ENCODE data around the gene MEGF11.

Gene MEGF11

GRCh38 chr15:66253418-66254088 is at the start of gene MEGF11:
TSS of gene MEGF11 (minus strand) at chr15:66253750. CDS start at chr15:66128403, 125,347 bp downstream.
- H3K4me3 ChIP-seq (ENCODE audit: low read depth in 1 of 2, low read length in 2 of 2): peak within 1 kb of the TSS; percentile 72 to 75
- H3K4me1 ChIP-seq (ENCODE audit: control insufficient read depth in 1 of 2, insufficient read depth in 2 of 2, low read length in 2 of 2): peaks cover 8 to 15% of the 10 kb centered on the region in 2 donors
- no peaks in the 10 kb centered on the region for H3K9me3 ChIP-seq (ENCODE audit: control insufficient read depth in 1 of 2, low read length in 2 of 2)
- H3K9ac ChIP-seq (ENCODE audit: low read depth in 1 of 2, low read length in 2 of 2): no peak within 1 kb of the TSS
- no peaks in the 10 kb centered on the region for H3K36me3 ChIP-seq (ENCODE audit: control insufficient read depth in 1 of 2, insufficient read depth in 2 of 2, low read length in 2 of 2)
- H3K27me3 ChIP-seq (ENCODE audit: control insufficient read depth in 1 of 2, insufficient read depth in 2 of 2, low read length in 2 of 2): peaks cover 58 to 64% of the 10 kb centered on the region in 2 donors
- H3K27ac ChIP-seq (ENCODE audit: low read depth, low read length): no peak within 1 kb of the TSS

- H3K27me3 ChIP-seq (ENCODE audit: control insufficient read depth in 1 of 2, insufficient read depth in 2 of 2, low read length in 2 of 2): no peaks in the 10 kb centered on the region
- no peaks in the 10 kb centered on the region for H3K4me1 ChIP-seq (ENCODE audit: control insufficient read depth in 1 of 2, insufficient read depth in 2 of 2, low read length in 2 of 2)
- peaks cover 2 to 21% of the 10 kb centered on the region in 2 donors for H3K36me3 ChIP-seq (ENCODE audit: control insufficient read depth in 1 of 2, insufficient read depth in 2 of 2, low read length in 2 of 2)
These were observed 49.1 kb upstream of the MEGF11 start for GRCh38 chr15:66302489-66303278.

GRCh38 chr15:66298803-66299251 is 45.3 kb upstream of the MEGF11 start:
- peaks cover 12% of the 10 kb centered on the region in 2 donors for H3K4me1 ChIP-seq (ENCODE audit: control insufficient read depth in 1 of 2, insufficient read depth in 2 of 2, low read length in 2 of 2)
- no peak overlapping the region for H3K9ac ChIP-seq (ENCODE audit: low read depth in 1 of 2, low read length in 2 of 2)
- no peaks in the 10 kb centered on the region for H3K27me3 ChIP-seq (ENCODE audit: control insufficient read depth in 1 of 2, insufficient read depth in 2 of 2, low read length in 2 of 2)
- peaks cover 0 to 14% of the 10 kb centered on the region in 2 donors for H3K36me3 ChIP-seq (ENCODE audit: control insufficient read depth in 1 of 2, insufficient read depth in 2 of 2, low read length in 2 of 2)
- H3K27ac ChIP-seq (ENCODE audit: low read depth, low read length): no peak overlapping the region
- no peaks in the 10 kb centered on the region for H3K9me3 ChIP-seq (ENCODE audit: control insufficient read depth in 1 of 2, low read length in 2 of 2)
- no peak overlapping the region for H3K4me3 ChIP-seq (ENCODE audit: low read depth in 1 of 2, low read length in 2 of 2)

More at GRCh38 chr15:66302489-66303278, 49.1 kb upstream of the MEGF11 start:
- no peak overlapping the region for H3K27ac ChIP-seq (ENCODE audit: low read depth, low read length)
- H3K9me3 ChIP-seq (ENCODE audit: control insufficient read depth in 1 of 2, low read length in 2 of 2): no peaks in the 10 kb centered on the region
- H3K4me3 ChIP-seq (ENCODE audit: low read depth in 1 of 2, low read length in 2 of 2): no peak overlapping the region
- H3K9ac ChIP-seq (ENCODE audit: low read depth in 1 of 2, low read length in 2 of 2): no peak overlapping the region

GRCh38 chr15:66296186-66296585 is 42.6 kb upstream of the MEGF11 start:
- Histone ChIP-seq H3K36me3 (ENCODE audit: control insufficient read depth in 1 of 2, insufficient read depth in 2 of 2, low read length in 2 of 2) (peaks cover 0 to 9% of the 10 kb centered on the region in 2 donors), H3K4me3 (ENCODE audit: low read depth in 1 of 2, low read length in 2 of 2) (no peak overlapping the region), H3K27ac (ENCODE audit: low read depth, low read length) (no peak overlapping the region), H3K27me3 (ENCODE audit: control insufficient read depth in 1 of 2, insufficient read depth in 2 of 2, low read length in 2 of 2) (no peaks in the 10 kb centered on the region), H3K9ac (ENCODE audit: low read depth in 1 of 2, low read length in 2 of 2) (no peak overlapping the region), H3K4me1 (ENCODE audit: control insufficient read depth in 1 of 2, insufficient read depth in 2 of 2, low read length in 2 of 2) (peaks cover 25 to 26% of the 10 kb centered on the region in 2 donors), H3K9me3 (ENCODE audit: control insufficient read depth in 1 of 2, low read length in 2 of 2) (no peaks in the 10 kb centered on the region)

GRCh38 chr15:66294932-66295235 is 41.3 kb upstream of the MEGF11 start:
- peaks cover 0 to 5% of the 10 kb centered on the region in 2 donors for H3K36me3 ChIP-seq (ENCODE audit: control insufficient read depth in 1 of 2, insufficient read depth in 2 of 2, low read length in 2 of 2)
- H3K9me3 ChIP-seq (ENCODE audit: control insufficient read depth in 1 of 2, low read length in 2 of 2): no peaks in the 10 kb centered on the region
- peaks cover 25 to 26% of the 10 kb centered on the region in 2 donors for H3K4me1 ChIP-seq (ENCODE audit: control insufficient read depth in 1 of 2, insufficient read depth in 2 of 2, low read length in 2 of 2)
- H3K4me3 ChIP-seq (ENCODE audit: low read depth in 1 of 2, low read length in 2 of 2): peak overlapping the region; percentile 69 to 81
- H3K27ac ChIP-seq (ENCODE audit: low read depth, low read length): no peak overlapping the region
- H3K9ac ChIP-seq (ENCODE audit: low read depth in 1 of 2, low read length in 2 of 2): peak overlapping the region; percentile 1 to 61
- H3K27me3 ChIP-seq (ENCODE audit: control insufficient read depth in 1 of 2, insufficient read depth in 2 of 2, low read length in 2 of 2): no peaks in the 10 kb centered on the region

- Histone ChIP-seq H3K4me3 (ENCODE audit: low read depth in 1 of 2, low read length in 2 of 2) (peak overlapping the region; percentile 69 to 81), H3K27me3 (ENCODE audit: control insufficient read depth in 1 of 2, insufficient read depth in 2 of 2, low read length in 2 of 2) (no peaks in the 10 kb centered on the region), H3K27ac (ENCODE audit: low read depth, low read length) (peak overlapping the region; percentile 81), H3K9me3 (ENCODE audit: control insufficient read depth in 1 of 2, low read length in 2 of 2) (no peaks in the 10 kb centered on the region), H3K4me1 (ENCODE audit: control insufficient read depth in 1 of 2, insufficient read depth in 2 of 2, low read length in 2 of 2) (peaks cover 25 to 26% of the 10 kb centered on the region in 2 donors), H3K9ac (ENCODE audit: low read depth in 1 of 2, low read length in 2 of 2) (peak overlapping the region; percentile 61 to 91), H3K36me3 (ENCODE audit: control insufficient read depth in 1 of 2, insufficient read depth in 2 of 2, low read length in 2 of 2) (peaks cover 0 to 5% of the 10 kb centered on the region in 2 donors)
These were observed 40.8 kb upstream of the MEGF11 start for GRCh38 chr15:66294157-66294931.

GRCh38 chr15:66293419-66294156 is 40.0 kb upstream of the MEGF11 start, which contains the start of gene DIS3L:
TSS of gene DIS3L (plus strand) at chr15:66293568. CDS start at chr15:66293597, 29 bp downstream.
- H3K4me3 ChIP-seq (ENCODE audit: low read depth in 1 of 2, low read length in 2 of 2): peak within 1 kb of the TSS; percentile 69 to 81
- peaks cover 26 to 30% of the 10 kb centered on the region in 2 donors for H3K4me1 ChIP-seq (ENCODE audit: control insufficient read depth in 1 of 2, insufficient read depth in 2 of 2, low read length in 2 of 2)
- no peaks in the 10 kb centered on the region for H3K9me3 ChIP-seq (ENCODE audit: control insufficient read depth in 1 of 2, low read length in 2 of 2)
- no peaks in the 10 kb centered on the region for H3K27me3 ChIP-seq (ENCODE audit: control insufficient read depth in 1 of 2, insufficient read depth in 2 of 2, low read length in 2 of 2)
- H3K27ac ChIP-seq (ENCODE audit: low read depth, low read length): peak within 1 kb of the TSS; percentile 81
- H3K36me3 ChIP-seq (ENCODE audit: control insufficient read depth in 1 of 2, insufficient read depth in 2 of 2, low read length in 2 of 2): peaks cover 0 to 2% of the 10 kb centered on the region in 2 donors
- H3K9ac ChIP-seq (ENCODE audit: low read depth in 1 of 2, low read length in 2 of 2): peak within 1 kb of the TSS; percentile 80 to 91

- H3K9me3 ChIP-seq (ENCODE audit: control insufficient read depth in 1 of 2, low read length in 2 of 2): no peaks in the 10 kb centered on the region
- H3K27me3 ChIP-seq (ENCODE audit: control insufficient read depth in 1 of 2, insufficient read depth in 2 of 2, low read length in 2 of 2): no peaks in the 10 kb centered on the region
- H3K9ac ChIP-seq (ENCODE audit: low read depth in 1 of 2, low read length in 2 of 2): peak overlapping the region; percentile 63 to 80
- H3K36me3 ChIP-seq (ENCODE audit: control insufficient read depth in 1 of 2, insufficient read depth in 2 of 2, low read length in 2 of 2): no peaks in the 10 kb centered on the region
- H3K4me1 ChIP-seq (ENCODE audit: control insufficient read depth in 1 of 2, insufficient read depth in 2 of 2, low read length in 2 of 2): peaks cover 29 to 37% of the 10 kb centered on the region in 2 donors
- peak overlapping the region; percentile 69 to 81 for H3K4me3 ChIP-seq (ENCODE audit: low read depth in 1 of 2, low read length in 2 of 2)
- H3K27ac ChIP-seq (ENCODE audit: low read depth, low read length): peak overlapping the region; percentile 69
These were observed 39.2 kb upstream of the MEGF11 start for GRCh38 chr15:66292571-66293418.
